ENCODE data around the gene ELF4. TPM values are rescaled to one million over a fixed set of nuclear protein-coding genes. Genes with fewer than 3 reads are reported as not detected.

Gene ELF4
- total RNA-seq, 1 experiment from 2014 or later = 19.5 TPM

DNA sequence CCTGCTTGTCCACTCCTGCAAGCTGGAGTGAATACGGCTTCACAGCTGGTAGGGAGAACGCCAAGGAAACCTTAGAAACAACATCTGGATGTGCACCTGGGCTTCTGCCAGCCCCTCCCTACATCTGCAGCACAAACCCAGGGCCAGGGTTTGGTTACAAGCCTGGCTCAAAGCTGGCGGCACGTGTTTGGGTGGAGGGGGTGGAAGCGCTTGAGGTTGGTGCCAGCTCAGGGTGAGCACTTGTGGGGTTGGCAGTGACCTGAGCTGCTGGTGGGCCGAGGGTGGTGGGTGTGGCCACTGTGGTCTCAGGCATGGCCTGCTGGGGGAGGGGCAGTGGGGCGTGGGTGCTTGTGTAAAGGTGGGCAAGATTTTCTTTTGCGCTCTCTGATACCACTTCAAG is 15.6 kb downstream of the ELF4 start:
- CTCF ChIA-PET = interaction anchor here (0.6 to 1.4 kb wide), 4 partner anchors 9 to 79 kb away, joined by 3 to 5 read pairs (median 4); no protein-coding TSS in a partner anchor

DNA sequence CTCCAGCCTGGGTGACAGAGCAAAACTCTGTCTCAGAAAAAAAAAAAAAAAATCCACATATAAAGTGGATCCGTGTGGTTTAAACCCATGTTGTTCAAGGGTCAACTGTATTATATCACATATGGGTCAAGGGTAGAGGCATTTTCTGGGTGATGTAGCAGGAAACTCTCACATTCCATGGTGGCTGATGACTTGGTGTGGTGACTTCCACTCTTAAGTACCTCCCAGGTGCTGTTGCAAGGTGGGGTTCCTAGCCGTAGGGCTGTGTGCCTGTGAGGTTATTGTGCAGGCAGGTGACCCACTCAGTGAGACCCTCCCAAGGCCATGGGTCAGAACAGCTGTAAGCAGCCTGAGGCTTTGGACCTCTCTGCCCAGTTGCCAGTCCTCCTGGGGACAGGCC is 17.0 kb downstream of the ELF4 start:
- Mint-ChIP-seq H3K36me3 (ENCODE audit: insufficient read depth, unreplicated experiment) (peaks cover 7% of the 10 kb centered on the region), H3K9me3 (ENCODE audit: unreplicated experiment) (no peaks in the 10 kb centered on the region), H3K4me1 (ENCODE audit: insufficient read depth, unreplicated experiment) (peaks cover 3% of the 10 kb centered on the region), H3K4me3 (ENCODE audit: unreplicated experiment) (no peak overlapping the region), H3K27me3 (ENCODE audit: insufficient read depth, unreplicated experiment) (no peaks in the 10 kb centered on the region), H3K27ac (ENCODE audit: low read depth, unreplicated experiment) (no peak overlapping the region)
- POLR2A ChIA-PET = no interaction called here
- CTCF ChIA-PET = interaction anchor here (0.7 kb wide), 2 partner anchors 14 to 93 kb away, joined by 3 read pairs; no protein-coding TSS in a partner anchor
- no peak for DNase-seq (ENCODE audit: unreplicated experiment)
- BruUV-seq (replicated peaks) = no TSS peak
- intact Hi-C loops (cut with micrococcal nuclease) = no loop called here
- TF ChIP-seq, protein P1, sequence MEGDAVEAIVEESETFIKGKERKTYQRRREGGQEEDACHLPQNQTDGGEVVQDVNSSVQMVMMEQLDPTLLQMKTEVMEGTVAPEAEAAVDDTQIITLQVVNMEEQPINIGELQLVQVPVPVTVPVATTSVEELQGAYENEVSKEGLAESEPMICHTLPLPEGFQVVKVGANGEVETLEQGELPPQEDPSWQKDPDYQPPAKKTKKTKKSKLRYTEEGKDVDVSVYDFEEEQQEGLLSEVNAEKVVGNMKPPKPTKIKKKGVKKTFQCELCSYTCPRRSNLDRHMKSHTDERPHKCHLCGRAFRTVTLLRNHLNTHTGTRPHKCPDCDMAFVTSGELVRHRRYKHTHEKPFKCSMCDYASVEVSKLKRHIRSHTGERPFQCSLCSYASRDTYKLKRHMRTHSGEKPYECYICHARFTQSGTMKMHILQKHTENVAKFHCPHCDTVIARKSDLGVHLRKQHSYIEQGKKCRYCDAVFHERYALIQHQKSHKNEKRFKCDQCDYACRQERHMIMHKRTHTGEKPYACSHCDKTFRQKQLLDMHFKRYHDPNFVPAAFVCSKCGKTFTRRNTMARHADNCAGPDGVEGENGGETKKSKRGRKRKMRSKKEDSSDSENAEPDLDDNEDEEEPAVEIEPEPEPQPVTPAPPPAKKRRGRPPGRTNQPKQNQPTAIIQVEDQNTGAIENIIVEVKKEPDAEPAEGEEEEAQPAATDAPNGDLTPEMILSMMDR (IDR thresholded peaks at IDR 0.05; ENCODE audit: unreplicated experiment) = no peak

More for the DNA sequence above, 15.6 kb downstream of the ELF4 start:
- Mint-ChIP-seq H3K36me3 (ENCODE audit: insufficient read depth, unreplicated experiment) (peaks cover 7% of the 10 kb centered on the region), H3K9me3 (ENCODE audit: unreplicated experiment) (no peaks in the 10 kb centered on the region), H3K4me1 (ENCODE audit: insufficient read depth, unreplicated experiment) (peaks cover 5% of the 10 kb centered on the region), H3K4me3 (ENCODE audit: unreplicated experiment) (no peak overlapping the region), H3K27me3 (ENCODE audit: insufficient read depth, unreplicated experiment) (no peaks in the 10 kb centered on the region), H3K27ac (ENCODE audit: low read depth, unreplicated experiment) (no peak overlapping the region)
- BruUV-seq (replicated peaks) = no TSS peak
- intact Hi-C loops (cut with micrococcal nuclease) = no loop called here
- DNase-seq (ENCODE audit: unreplicated experiment) = no peak
- TF ChIP-seq, protein P1 (IDR thresholded peaks at IDR 0.05; ENCODE audit: unreplicated experiment) = no peak
- POLR2A ChIA-PET = interaction anchor here (1.0 to 1.1 kb wide), 2 partner anchors 12 to 15 kb away, joined by 5 read pairs; partner anchors contain the start of gene ELF4

DNA sequence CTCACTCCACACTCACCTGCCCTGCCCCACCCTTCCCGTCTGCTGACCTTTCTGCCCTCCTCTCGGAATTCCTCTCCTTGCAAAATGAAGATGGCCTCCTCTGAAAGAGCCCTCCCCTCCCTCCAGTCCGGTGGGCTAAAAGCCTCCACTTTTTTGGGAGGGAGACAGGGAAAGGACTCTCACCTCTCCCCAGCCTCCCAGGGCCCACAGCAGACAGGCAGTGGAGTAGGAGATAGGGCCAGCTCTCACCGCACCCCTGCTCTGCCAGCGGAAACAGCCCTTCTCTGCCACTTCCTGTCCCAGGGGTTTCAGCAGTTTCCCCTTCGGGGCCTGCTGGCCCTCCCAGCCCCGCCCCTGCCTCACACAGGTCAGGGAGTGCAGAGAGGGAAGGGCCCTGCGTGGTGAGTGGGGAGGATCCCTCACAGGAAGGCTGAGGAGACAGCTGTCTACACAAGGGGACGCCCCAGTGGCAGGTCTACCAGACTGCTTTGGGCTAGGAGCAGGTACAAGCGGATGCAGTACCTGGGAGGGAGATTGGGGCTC is 18.2 kb downstream of the ELF4 start:
- no peak overlapping the region for H3K4me3 Mint-ChIP-seq (ENCODE audit: unreplicated experiment)
- intact Hi-C loops (cut with micrococcal nuclease) = no loop called here
- TF ChIP-seq, protein P1 (IDR thresholded peaks at IDR 0.05; ENCODE audit: unreplicated experiment) = no peak
- no peaks in the 10 kb centered on the region for H3K27me3 Mint-ChIP-seq (ENCODE audit: insufficient read depth, unreplicated experiment)
- no peak for DNase-seq (ENCODE audit: unreplicated experiment)
- no peaks in the 10 kb centered on the region for H3K9me3 Mint-ChIP-seq (ENCODE audit: unreplicated experiment)
- H3K36me3 Mint-ChIP-seq (ENCODE audit: insufficient read depth, unreplicated experiment) = peaks cover 7% of the 10 kb centered on the region
- POLR2A ChIA-PET = interaction anchor here (0.8 kb wide), 1 partner anchor 11 kb away, joined by 3 read pairs; no protein-coding TSS in a partner anchor
- no peaks in the 10 kb centered on the region for H3K4me1 Mint-ChIP-seq (ENCODE audit: insufficient read depth, unreplicated experiment)
- no peak overlapping the region for H3K27ac Mint-ChIP-seq (ENCODE audit: low read depth, unreplicated experiment)
- CTCF ChIA-PET = interaction anchor here (0.6 to 1.0 kb wide), 3 partner anchors 13 to 31 kb away, joined by 3 to 5 read pairs (median 3); no protein-coding TSS in a partner anchor
- no TSS peak for BruUV-seq (replicated peaks)

DNA sequence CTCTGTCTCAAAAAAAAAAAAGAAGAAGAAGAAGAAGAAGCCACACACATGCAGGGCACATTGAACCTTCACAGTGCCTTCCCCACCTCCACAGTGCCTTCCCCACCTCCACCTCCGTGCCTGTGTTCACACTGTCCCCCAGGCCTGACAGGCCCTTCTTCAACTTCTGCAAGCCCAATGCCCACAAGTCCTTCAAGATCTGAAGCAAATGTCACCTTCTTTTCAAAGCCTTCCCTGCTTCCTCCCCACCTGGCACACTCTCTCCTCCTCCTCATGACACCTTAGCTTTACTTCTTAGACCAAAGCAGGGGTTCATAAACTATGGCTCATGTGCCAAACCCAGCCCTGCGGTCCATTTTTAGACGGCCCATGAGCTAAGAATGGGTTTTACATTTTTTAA is 19.9 kb downstream of the ELF4 start:
- DNase-seq (ENCODE audit: unreplicated experiment) = no peak
- Mint-ChIP-seq H3K4me3 (ENCODE audit: unreplicated experiment) (no peak overlapping the region), H3K36me3 (ENCODE audit: insufficient read depth, unreplicated experiment) (peaks cover 14% of the 10 kb centered on the region), H3K9me3 (ENCODE audit: unreplicated experiment) (no peaks in the 10 kb centered on the region), H3K27me3 (ENCODE audit: insufficient read depth, unreplicated experiment) (no peaks in the 10 kb centered on the region), H3K27ac (ENCODE audit: low read depth, unreplicated experiment) (no peak overlapping the region), H3K4me1 (ENCODE audit: insufficient read depth, unreplicated experiment) (no peaks in the 10 kb centered on the region)
- CTCF ChIA-PET = interaction anchor here (1.0 to 1.2 kb wide), 2 partner anchors 10 to 31 kb away, joined by 3 to 5 read pairs; no protein-coding TSS in a partner anchor
- POLR2A ChIA-PET = no interaction called here
- no TSS peak for BruUV-seq (replicated peaks)
- intact Hi-C loops (cut with micrococcal nuclease) = no loop called here
- TF ChIP-seq, protein P1 (IDR thresholded peaks at IDR 0.05; ENCODE audit: unreplicated experiment) = no peak
